Adrenal gland (tissue), 5 donors: ENCODE measurements around the gene MARCKSL1.

Experiments used
- POLR2A ChIP-seq, 2 donors: fragments of 450-650 bp; IDR thresholded peaks; one replicate each; pipeline ENCODE4 v1.6.1; 2017; ENCODE audit warnings: antibody characterized with exemption in 2 of 2, mild to moderate bottlenecking in 2 of 2, moderate library complexity in 1 of 2
- TF ChIP-seq, protein P1 (sequence below), 6 experiments: fragments of 450-650 bp in 4 of 6; fragments of 200-600 bp in 2 of 6; sonication (generic) in 1 of 6; IDR thresholded peaks; 1 replicate in 5 of 6; 2 replicates in 1 of 6; pipeline versions ENCODE4 v1.5.1 to v1.8.0; 2016 to 2021; ENCODE audit warnings: antibody characterized with exemption in 6 of 6, mild to moderate bottlenecking in 2 of 6, moderate library complexity in 1 of 6
- donor health status: DM: no; HTN: no; CAD: no.

DNA sequence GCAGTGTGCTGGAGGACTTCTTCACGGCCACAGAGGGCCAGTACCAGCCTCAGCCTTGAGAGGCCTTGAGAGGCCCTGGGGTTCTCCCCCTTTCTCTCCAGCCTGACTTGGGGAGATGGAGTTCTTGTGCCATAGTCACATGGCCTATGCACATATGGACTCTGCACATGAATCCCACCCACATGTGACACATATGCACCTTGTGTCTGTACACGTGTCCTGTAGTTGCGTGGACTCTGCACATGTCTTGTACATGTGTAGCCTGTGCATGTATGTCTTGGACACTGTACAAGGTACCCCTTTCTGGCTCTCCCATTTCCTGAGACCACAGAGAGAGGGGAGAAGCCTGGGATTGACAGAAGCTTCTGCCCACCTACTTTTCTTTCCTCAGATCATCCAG is 50.4 kb downstream of the MARCKSL1 start:
- TF ChIP-seq, protein P1, sequence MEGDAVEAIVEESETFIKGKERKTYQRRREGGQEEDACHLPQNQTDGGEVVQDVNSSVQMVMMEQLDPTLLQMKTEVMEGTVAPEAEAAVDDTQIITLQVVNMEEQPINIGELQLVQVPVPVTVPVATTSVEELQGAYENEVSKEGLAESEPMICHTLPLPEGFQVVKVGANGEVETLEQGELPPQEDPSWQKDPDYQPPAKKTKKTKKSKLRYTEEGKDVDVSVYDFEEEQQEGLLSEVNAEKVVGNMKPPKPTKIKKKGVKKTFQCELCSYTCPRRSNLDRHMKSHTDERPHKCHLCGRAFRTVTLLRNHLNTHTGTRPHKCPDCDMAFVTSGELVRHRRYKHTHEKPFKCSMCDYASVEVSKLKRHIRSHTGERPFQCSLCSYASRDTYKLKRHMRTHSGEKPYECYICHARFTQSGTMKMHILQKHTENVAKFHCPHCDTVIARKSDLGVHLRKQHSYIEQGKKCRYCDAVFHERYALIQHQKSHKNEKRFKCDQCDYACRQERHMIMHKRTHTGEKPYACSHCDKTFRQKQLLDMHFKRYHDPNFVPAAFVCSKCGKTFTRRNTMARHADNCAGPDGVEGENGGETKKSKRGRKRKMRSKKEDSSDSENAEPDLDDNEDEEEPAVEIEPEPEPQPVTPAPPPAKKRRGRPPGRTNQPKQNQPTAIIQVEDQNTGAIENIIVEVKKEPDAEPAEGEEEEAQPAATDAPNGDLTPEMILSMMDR (IDR thresholded peaks at IDR 0.05) = no peak
- no peak for TF ChIP-seq POLR2A (IDR thresholded peaks at IDR 0.05)
